Measurements from ENCODE around the gene CDKN1A.

GRCh38 chr6:36666826-36667591 is 11.5 kb upstream of the CDKN1A start:
- no peak for TF ChIP-seq EZH2phosphoT487 (IDR thresholded peaks at IDR 0.05; ENCODE audit: insufficient read depth, low read depth)
- no peak for TF ChIP-seq EZH2 (IDR thresholded peaks at IDR 0.05; ENCODE audit: insufficient read depth, poor library complexity, severe bottlenecking)

All from GM23248 (cell line).